Stomach smooth muscle (tissue), 2 donors: ENCODE results near the gene FLNC.

Source experiments
- H3K27ac ChIP-seq: one replicate; pipeline ENCODE4 v1.7.0; 2013; ENCODE audit warnings: mild to moderate bottlenecking, low read length, inconsistent platforms
- H3K27me3 ChIP-seq, 2 donors: one replicate each; pipeline ENCODE4 v1.7.0; 2013; ENCODE audit warnings: low read length in 2 of 2; ENCODE audit not compliant: insufficient read depth in 2 of 2, control insufficient read depth in 1 of 2
- H3K36me3 ChIP-seq, 2 donors: one replicate each; pipeline ENCODE4 v1.7.0; 2013; ENCODE audit warnings: low read length in 2 of 2; ENCODE audit not compliant: control insufficient read depth in 2 of 2, insufficient read depth in 2 of 2
- H3K4me1 ChIP-seq: one replicate; pipeline ENCODE4 v1.7.0; 2013; ENCODE audit warnings: low read length; ENCODE audit not compliant: control insufficient read depth, insufficient read depth
- H3K4me3 ChIP-seq, 2 donors: one replicate each; pipeline ENCODE4 v1.7.0; 2013; ENCODE audit warnings: low read length in 2 of 2
- H3K9ac ChIP-seq, 2 donors: one replicate each; pipeline ENCODE4 v1.7.0; 2013; ENCODE audit warnings: low read length in 2 of 2, mild to moderate bottlenecking in 1 of 2
- H3K9me3 ChIP-seq, 2 donors: one replicate each; pipeline ENCODE4 v1.7.0; 2013; ENCODE audit warnings: low read length in 2 of 2; ENCODE audit not compliant: control insufficient read depth in 2 of 2
- donor health status: healthy.
- donor health status: Pancreatic carcinoma.

FLNC gene

DNA sequence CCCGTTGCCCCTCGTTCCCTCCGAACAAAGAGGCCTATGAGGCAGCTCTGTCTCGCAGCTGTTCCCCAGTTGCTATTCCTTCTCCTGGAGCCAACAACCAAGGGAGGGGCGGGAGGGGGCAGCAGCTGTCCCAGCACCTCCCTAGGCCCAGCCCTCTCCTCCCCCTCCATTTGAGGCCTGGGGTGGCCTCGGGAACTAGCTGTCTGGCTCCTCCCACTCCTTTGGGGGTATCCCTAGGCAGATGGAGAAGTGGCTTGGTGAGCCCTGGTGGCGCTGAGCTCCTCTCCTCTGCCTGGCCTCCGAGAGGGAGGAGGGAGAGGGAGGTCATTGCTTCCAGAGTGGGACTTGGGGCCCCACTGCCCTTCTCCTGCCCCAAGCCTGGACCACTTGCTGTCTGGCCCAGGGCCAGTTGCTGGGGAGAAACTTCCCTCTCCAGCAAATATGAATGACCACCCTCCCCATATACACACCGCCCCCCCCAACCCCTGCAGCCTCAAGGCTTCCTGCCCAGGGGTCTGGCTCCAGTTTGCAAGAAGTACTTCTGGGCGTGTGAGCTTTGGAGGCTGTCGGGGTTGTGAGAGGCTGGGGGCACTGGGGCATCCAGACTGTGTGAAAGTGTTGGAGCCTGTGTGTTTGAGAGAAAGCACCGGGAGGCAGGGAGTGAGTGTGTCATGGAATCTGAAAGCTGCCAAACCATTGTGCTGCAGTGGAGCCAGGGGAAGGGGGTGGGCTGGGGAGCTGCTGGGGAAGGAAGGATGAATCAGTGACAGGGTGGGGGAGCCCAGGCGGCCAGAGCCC, 3.1 kb downstream of the FLNC start:
- Histone ChIP-seq H3K9ac (peak overlapping the region; percentile 84 to 94), H3K27me3 (no peaks in the 10 kb centered on the region), H3K9me3 (no peaks in the 10 kb centered on the region), H3K4me1 (peaks cover 80% of the 10 kb centered on the region), H3K27ac (peak overlapping the region; percentile 96), H3K36me3 (peaks cover 27 to 29% of the 10 kb centered on the region in 2 donors), H3K4me3 (peak overlapping the region; percentile 91 to 94)

DNA sequence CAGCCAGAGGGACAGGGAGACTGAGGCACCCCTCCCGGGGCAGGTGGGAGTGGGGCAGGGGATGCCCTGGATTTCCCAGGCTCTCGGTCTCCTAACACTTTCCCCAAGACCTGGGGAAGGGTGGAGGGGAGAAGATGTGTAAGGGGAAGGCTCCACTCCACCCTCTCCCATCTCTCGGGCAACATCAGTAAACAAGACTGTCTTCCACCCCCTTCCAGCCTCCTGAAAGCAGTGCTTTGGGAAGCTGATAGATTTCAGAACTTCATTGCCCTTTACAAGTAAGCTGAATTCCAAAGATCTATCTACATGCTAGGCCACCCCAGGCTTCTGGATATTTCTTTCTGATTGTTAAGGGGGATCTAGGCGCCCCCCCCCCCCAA, 3.7 kb downstream of the FLNC start:
- H3K27ac ChIP-seq: peak overlapping the region; percentile 96
- H3K9ac ChIP-seq: peak overlapping the region; percentile 47 to 49
- H3K4me3 ChIP-seq: peak overlapping the region; percentile 17 to 91
- H3K27me3 ChIP-seq: no peaks in the 10 kb centered on the region
- H3K36me3 ChIP-seq: peaks cover 31 to 34% of the 10 kb centered on the region in 2 donors
- H3K4me1 ChIP-seq: peaks cover 77% of the 10 kb centered on the region
- no peaks in the 10 kb centered on the region for H3K9me3 ChIP-seq

DNA sequence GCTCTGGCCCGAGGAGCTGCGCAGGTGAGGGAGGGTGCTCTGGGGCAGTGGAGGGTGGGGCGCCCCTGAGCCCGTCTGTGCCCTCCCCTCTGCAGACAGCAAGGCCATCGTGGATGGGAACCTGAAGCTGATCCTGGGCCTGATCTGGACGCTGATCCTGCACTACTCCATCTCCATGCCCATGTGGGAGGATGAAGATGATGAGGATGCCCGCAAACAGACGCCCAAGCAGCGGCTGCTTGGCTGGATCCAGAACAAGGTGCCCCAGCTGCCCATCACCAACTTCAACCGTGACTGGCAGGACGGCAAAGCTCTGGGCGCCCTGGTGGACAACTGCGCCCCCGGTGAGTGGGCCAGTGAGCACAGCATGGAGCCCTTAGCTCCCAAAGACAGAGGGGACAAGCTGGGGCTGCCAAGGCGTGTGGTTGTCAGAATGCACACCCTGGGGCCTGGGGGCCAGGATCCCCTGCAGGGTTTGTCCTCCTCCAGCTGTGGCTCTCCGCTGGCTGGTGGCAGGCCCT, 5.1 kb downstream of the FLNC start:
- Histone ChIP-seq H3K9me3 (no peaks in the 10 kb centered on the region), H3K27me3 (no peaks in the 10 kb centered on the region), H3K4me1 (peaks cover 71% of the 10 kb centered on the region), H3K9ac (no peak overlapping the region), H3K27ac (peak overlapping the region; percentile 83), H3K36me3 (peaks cover 44 to 45% of the 10 kb centered on the region in 2 donors), H3K4me3 (no peak overlapping the region)

DNA sequence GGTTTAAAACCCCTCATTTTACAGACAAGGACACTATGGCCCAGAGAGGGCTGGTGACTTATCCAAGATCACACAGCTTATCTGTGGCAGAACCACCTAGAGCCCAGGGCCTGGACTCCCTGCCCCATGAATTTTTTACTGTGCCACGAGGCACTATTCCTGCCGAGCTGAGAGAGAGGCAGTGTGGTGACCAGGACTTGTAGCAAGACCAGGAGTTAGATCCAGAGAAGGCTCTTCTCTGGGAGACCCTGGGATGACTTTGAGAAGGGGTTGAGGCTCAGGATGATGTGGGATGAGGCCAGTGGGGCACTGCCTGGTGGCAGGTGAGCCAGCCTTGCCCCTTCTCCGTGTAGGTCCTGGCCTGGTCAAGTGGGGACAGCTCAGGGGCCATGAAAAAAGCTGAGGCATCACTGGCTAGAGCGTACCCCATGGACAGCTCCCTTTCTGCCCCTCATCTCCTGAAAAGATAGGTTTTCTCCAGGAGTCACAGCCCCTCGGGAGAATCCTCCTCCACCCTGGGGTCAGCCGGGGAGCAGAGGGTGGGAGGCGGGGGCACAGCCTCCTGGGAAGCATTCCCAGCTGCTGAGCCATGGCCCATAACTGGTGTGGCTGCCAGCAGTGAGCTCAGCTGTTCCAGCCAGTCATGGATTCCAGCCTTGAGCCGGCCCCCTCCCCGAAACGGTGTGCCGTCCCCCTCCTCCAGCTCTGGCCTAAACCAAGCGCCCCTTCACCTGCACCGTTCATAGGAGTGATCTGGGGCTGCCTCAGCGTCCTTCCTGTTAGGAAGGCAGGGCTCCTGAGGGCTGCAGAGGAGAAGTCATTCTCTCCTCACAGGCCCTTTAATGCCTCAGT, 5.8 kb downstream of the FLNC start:
- Histone ChIP-seq H3K4me1 (peaks cover 68% of the 10 kb centered on the region), H3K27ac (peak overlapping the region; percentile 83), H3K27me3 (no peaks in the 10 kb centered on the region), H3K4me3 (peak overlapping the region in 1 of 2 donors; percentile 35), H3K36me3 (peaks cover 51 to 52% of the 10 kb centered on the region in 2 donors), H3K9ac (peak overlapping the region; percentile 58), H3K9me3 (no peaks in the 10 kb centered on the region)

DNA sequence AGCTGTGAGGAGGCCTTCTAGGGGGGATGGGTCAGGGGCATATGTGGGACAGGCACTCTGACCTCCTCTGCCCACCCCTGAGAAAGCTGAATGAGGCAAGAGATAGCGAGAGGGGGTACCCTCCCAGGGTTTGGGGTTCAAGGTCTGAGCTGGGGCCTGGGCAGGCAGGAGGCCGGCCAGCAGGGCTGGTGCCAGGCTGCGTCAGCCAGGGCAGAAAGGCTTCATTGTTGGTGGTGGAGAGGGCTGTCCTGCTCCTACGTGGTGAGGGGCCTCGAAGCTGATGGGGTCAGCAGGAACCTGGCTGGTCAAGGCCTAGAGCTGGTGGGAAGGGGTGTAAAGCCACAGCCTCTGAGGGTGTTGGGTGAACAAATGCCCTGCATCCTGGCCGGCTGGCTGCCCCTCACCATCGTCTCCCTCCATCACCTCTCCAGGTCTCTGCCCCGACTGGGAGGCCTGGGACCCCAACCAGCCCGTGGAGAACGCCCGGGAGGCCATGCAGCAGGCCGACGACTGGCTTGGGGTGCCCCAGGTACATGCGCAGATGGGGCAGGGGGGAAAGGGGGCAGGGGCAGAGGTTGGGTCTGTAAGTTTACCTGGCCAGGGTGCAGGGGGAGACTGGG, 6.6 kb downstream of the FLNC start:
- H3K4me3 ChIP-seq: no peak overlapping the region
- no peaks in the 10 kb centered on the region for H3K27me3 ChIP-seq
- H3K9ac ChIP-seq: peak overlapping the region; percentile 36 to 58
- H3K36me3 ChIP-seq: peaks cover 56 to 59% of the 10 kb centered on the region in 2 donors
- peaks cover 62% of the 10 kb centered on the region for H3K4me1 ChIP-seq
- no peaks in the 10 kb centered on the region for H3K9me3 ChIP-seq
- peak overlapping the region; percentile 83 for H3K27ac ChIP-seq

DNA sequence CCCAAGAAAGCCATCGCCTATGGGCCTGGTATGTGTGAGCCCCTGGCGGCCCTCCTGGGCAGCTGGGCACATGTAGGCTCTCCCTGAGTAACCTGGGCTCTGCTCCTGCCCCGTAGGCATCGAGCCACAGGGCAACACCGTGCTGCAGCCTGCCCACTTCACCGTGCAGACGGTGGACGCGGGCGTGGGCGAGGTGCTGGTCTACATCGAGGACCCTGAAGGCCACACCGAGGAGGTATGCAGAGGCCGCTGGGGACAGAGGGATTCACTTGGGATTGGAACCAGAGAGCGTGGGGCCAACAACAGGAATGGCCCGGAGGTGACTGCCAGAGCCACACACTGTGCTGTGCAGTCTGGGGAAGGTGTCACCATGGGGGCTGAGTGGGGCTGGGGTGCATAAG, 7.3 kb downstream of the FLNC start:
- no peaks in the 10 kb centered on the region for H3K9me3 ChIP-seq
- H3K9ac ChIP-seq: no peak overlapping the region
- H3K4me1 ChIP-seq: peaks cover 58% of the 10 kb centered on the region
- H3K4me3 ChIP-seq: no peak overlapping the region
- H3K27ac ChIP-seq: peak overlapping the region; percentile 83
- H3K27me3 ChIP-seq: no peaks in the 10 kb centered on the region
- peaks cover 62 to 63% of the 10 kb centered on the region in 2 donors for H3K36me3 ChIP-seq

DNA sequence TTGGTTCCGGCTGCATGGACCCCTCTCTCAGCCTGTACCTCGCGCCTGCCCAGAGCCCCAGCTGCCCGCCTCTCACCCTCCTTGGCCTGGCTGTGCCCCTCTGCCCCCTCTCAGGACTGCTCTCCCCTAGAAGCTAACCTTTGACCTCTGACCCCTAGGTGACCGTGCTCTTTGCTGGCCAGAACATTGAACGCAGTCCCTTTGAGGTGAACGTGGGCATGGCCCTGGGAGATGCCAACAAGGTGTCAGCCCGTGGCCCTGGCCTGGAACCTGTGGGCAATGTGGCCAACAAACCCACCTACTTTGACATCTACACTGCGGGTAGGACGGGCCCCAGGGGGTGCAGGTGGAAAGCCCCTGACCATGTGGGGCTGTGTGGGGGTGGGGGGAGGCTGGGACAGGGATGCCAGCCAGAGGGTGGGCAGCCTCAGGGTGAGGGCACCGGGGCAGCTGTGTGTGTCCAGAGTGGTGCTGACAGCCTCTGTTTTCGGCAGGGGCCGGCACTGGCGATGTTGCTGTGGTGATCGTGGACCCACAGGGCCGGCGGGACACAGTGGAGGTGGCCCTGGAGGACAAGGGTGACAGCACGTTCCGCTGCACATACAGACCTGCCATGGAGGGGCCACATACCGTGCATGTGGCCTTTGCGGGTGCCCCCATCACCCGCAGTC, 8.0 kb downstream of the FLNC start:
- no peak overlapping the region for H3K4me3 ChIP-seq
- H3K27ac ChIP-seq: peak overlapping the region; percentile 83
- no peak overlapping the region for H3K9ac ChIP-seq
- peaks cover 69 to 70% of the 10 kb centered on the region in 2 donors for H3K36me3 ChIP-seq
- no peaks in the 10 kb centered on the region for H3K9me3 ChIP-seq
- peaks cover 51% of the 10 kb centered on the region for H3K4me1 ChIP-seq
- no peaks in the 10 kb centered on the region for H3K27me3 ChIP-seq

DNA sequence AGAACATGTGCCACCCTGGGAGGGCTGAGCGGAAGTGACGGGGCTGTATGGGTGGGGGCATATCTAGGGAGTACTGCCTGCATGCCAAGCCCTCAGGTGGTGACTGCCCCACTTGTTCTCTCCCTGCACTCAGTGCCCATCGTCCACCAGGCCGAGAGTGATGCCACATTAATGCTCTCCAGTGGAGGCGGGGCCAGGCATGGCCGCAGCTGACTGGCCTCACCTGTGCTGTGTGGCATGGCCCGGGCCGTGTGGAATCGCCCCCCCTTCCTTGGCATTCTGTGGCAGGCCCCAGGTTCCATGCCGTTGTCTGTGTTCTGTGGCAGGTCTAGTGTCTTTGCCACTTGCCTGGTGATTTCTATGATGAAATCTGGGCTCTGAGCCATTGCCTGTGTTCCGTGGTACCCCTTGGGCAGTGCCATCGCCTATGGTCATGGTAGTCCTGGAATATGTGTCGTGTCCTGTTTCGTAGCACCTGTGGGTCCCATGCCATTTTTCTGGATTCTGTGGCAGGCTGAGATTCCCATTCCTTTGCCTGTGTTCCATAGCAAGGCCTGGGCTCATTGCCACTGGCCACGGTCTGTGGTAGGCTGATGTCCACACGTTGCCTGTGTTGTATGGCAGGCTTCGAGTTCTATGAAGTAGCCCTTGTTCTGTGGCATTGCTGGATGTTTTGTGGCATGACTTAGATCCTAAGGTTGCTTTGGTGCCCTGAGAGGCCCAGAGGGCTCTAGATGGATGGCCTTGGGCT, 8.9 kb downstream of the FLNC start:
- H3K27ac ChIP-seq: peak overlapping the region; percentile 83
- H3K36me3 ChIP-seq: peaks cover 78 to 79% of the 10 kb centered on the region in 2 donors
- no peak overlapping the region for H3K4me3 ChIP-seq

DNA sequence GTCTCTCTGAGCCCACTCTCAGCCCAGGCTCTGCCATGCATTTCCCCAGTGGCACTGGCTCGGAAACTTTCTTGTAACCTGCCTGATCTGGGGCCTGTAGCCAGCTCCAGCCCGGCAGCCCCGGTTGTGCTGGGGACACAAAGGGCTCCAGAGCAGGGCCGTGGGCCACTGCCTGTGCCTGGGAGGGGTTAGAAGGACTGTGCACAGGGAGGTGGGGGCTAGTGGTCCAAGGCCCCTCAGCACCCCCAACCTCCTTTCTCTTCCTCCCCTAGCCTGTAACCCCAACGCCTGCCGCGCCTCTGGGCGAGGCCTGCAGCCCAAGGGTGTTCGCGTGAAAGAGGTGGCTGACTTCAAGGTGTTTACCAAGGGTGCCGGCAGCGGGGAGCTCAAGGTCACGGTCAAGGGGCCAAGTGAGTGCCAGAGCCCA, 9.6 kb downstream of the FLNC start:
- Histone ChIP-seq H3K27me3 (no peaks in the 10 kb centered on the region), H3K36me3 (peaks cover 84 to 85% of the 10 kb centered on the region in 2 donors), H3K4me1 (peaks cover 41% of the 10 kb centered on the region), H3K4me3 (no peak overlapping the region), H3K27ac (peak overlapping the region; percentile 83), H3K9me3 (no peaks in the 10 kb centered on the region), H3K9ac (no peak overlapping the region)

More for the DNA sequence above, 8.9 kb downstream of the FLNC start:
- Histone ChIP-seq H3K27me3 (no peaks in the 10 kb centered on the region), H3K4me1 (peaks cover 42% of the 10 kb centered on the region), H3K9me3 (no peaks in the 10 kb centered on the region), H3K9ac (peak overlapping the region in 1 of 2 donors; percentile 29)
